GM20000 (cell line): ENCODE measurements around the gene DPP6.

Source experiments
- DNase-seq: peaks from one replicate; pipeline ENCODE4 v3.0.0; 2012; ENCODE audit warnings: low spot score
- CTCF ChIP-seq: IDR thresholded peaks from 2 replicates; pipeline ENCODE4 v1.5.1; 2012; ENCODE audit warnings: mild to moderate bottlenecking, control low read depth; ENCODE audit errors: extremely low read depth, missing control alignments

DPP6 gene

GRCh38 chr7:154649434-154649833 lies 597.2 kb downstream of the DPP6 start:
- TF ChIP-seq CTCF: no peak

GRCh38 chr7:154650275-154650674 lies 598.1 kb downstream of the DPP6 start:
- DNase-seq: no peak
- no peak for TF ChIP-seq CTCF

More at GRCh38 chr7:154649434-154649833, 597.2 kb downstream of the DPP6 start:
- DNase-seq: no peak

- DNase-seq: no peak
- no peak for TF ChIP-seq CTCF
Observed at GRCh38 chr7:154651501-154651900, 599.3 kb downstream of the DPP6 start.

GRCh38 chr7:154652564-154652963 lies 600.4 kb downstream of the DPP6 start:
- no peak for TF ChIP-seq CTCF
- DNase-seq: no peak

- TF ChIP-seq CTCF: no peak
- no peak for DNase-seq
Observed at GRCh38 chr7:154653281-154653680, 601.1 kb downstream of the DPP6 start.

GRCh38 chr7:154656618-154657017 lies 604.4 kb downstream of the DPP6 start:
- no peak for DNase-seq
- no peak for TF ChIP-seq CTCF

GRCh38 chr7:154666768-154667167 lies 614.6 kb downstream of the DPP6 start:
- no peak for DNase-seq
- TF ChIP-seq CTCF: no peak
